HepG2 (cell line): ENCODE measurements around the gene FITM1. TPM values are rescaled to one million over a fixed set of nuclear protein-coding genes. Genes with fewer than 3 reads are reported as not detected.

Experiments
- AGO2 ChIP-seq: fragments of 200-400 bp; formaldehyde crosslinking; optimal IDR thresholded peaks from 2 replicates; pipeline ENCODE3; 2017; ENCODE audit warnings: mild to moderate bottlenecking, low read depth, low read length, moderate library complexity
- DMAP1 ChIP-seq: IDR thresholded peaks from 2 replicates; pipeline ENCODE4 v1.6.1; 2016
- FOXA1 ChIP-seq, 2 experiments: fragments of 450-650 bp in 1 of 2; sonication (generic) in 1 of 2; formaldehyde crosslinking in 1 of 2; IDR thresholded peaks; 2 replicates each; pipeline versions ENCODE4 v1.4.0 to v1.6.1; 2016 to 2020; ENCODE audit warnings: missing genetic modification reagents in 1 of 2
- IKZF4 ChIP-seq: sonication (generic); formaldehyde crosslinking; IDR thresholded peaks from 2 replicates; pipeline ENCODE4 v1.5.1; 2020; ENCODE audit warnings: borderline replicate concordance, mild to moderate bottlenecking, low read depth, missing genetic modification reagents; ENCODE audit errors: not compliant biosample characterization
- KAT8 ChIP-seq: IDR thresholded peaks from 2 replicates; pipeline ENCODE4 v1.6.1; 2016; ENCODE audit warnings: missing genetic modification reagents, missing compliant biosample characterization
- KDM6A ChIP-seq: IDR thresholded peaks from 2 replicates; pipeline ENCODE4 v1.6.1; 2016; ENCODE audit warnings: low read depth
- NR2C2 ChIP-seq: sonication (generic); formaldehyde crosslinking; IDR thresholded peaks from 2 replicates; pipeline ENCODE4 v1.4.0; 2020; ENCODE audit warnings: missing genetic modification reagents, mild to moderate bottlenecking, moderate library complexity, borderline replicate concordance
- PAX8 ChIP-seq: sonication (generic); formaldehyde crosslinking; IDR thresholded peaks from 2 replicates; pipeline ENCODE4 v1.8.0; 2022; ENCODE audit warnings: mild to moderate bottlenecking, missing genetic modification reagents, borderline replicate concordance
- RBAK ChIP-seq: sonication (generic); formaldehyde crosslinking; IDR thresholded peaks from 2 replicates; pipeline ENCODE4 v1.5.1; 2020; ENCODE audit warnings: mild to moderate bottlenecking, missing genetic modification reagents
- RFX1 ChIP-seq: fragments of 450-650 bp; IDR thresholded peaks from 2 replicates; pipeline ENCODE4 v1.6.1; 2017
- SAFB2 ChIP-seq: sonication (generic); formaldehyde crosslinking; IDR thresholded peaks from 2 replicates; pipeline ENCODE4 v1.5.1; 2020; ENCODE audit warnings: missing genetic modification reagents, low read depth, mild to moderate bottlenecking, borderline replicate concordance
- TCF7L2 ChIP-seq: IDR thresholded peaks from 2 replicates; pipeline ENCODE4 v1.6.1; 2011; ENCODE audit warnings: mild to moderate bottlenecking, low read depth, low read length, moderate library complexity
- UBTF ChIP-seq: sonication (generic); formaldehyde crosslinking; IDR thresholded peaks from 2 replicates; pipeline ENCODE4 v1.4.0; 2020; ENCODE audit warnings: mild to moderate bottlenecking, missing genetic modification reagents
- ZBTB21 ChIP-seq: sonication (generic); formaldehyde crosslinking; IDR thresholded peaks from 2 replicates; pipeline ENCODE4 v1.4.0; 2020; ENCODE audit warnings: missing genetic modification reagents
- ZBTB26 ChIP-seq: IDR thresholded peaks from 2 replicates; pipeline ENCODE4 v1.6.1; 2016; ENCODE audit warnings: missing compliant biosample characterization, missing genetic modification reagents, borderline replicate concordance
- ZNF496 ChIP-seq: sonication (generic); formaldehyde crosslinking; IDR thresholded peaks from 2 replicates; pipeline ENCODE4 v1.8.1; 2023; ENCODE audit warnings: mild to moderate bottlenecking, moderate library complexity, missing genetic modification reagents; ENCODE audit not compliant: insufficient replicate concordance
- polyA plus RNA-seq, 8 experiments: library from polyadenylated mRNA; depleted of rRNA in 3 of 8; stranded (reverse) in 7 of 8; unstranded in 1 of 8; fragments of >200 nt; fragmentation: Illumina TruSeq in 4 of 8; extraction: Trizol in 4 of 8; gene quantifications; 2 replicates each; pipeline versions ENCODE4 v1.2.1 to v1.2.3, GENCODE V29; 2011 to 2016; ENCODE audit warnings: low read depth in 4 of 8, missing spikeins in 1 of 8, mixed read lengths in 1 of 8; ENCODE audit not compliant: insufficient read depth in 1 of 8
- total RNA-seq, 5 experiments: library from RNA; depleted of rRNA; stranded (reverse); fragments of >200 nt; fragmentation: Illumina TruSeq; extraction: Trizol; gene quantifications; 2 replicates each; pipeline ENCODE4 v1.2.3, GENCODE V29; 2016; ENCODE audit warnings: low read depth in 1 of 5
- TF ChIP-seq, protein P1 (sequence below): sonication (generic); formaldehyde crosslinking; IDR thresholded peaks from 2 replicates; pipeline ENCODE4 v1.4.0; 2020; ENCODE audit warnings: missing genetic modification reagents

Gene FITM1
- total and polyA plus RNA-seq, 2 of the 13 experiments (the other 11 are each of a cell fraction or from before 2014, with no cell fraction given), result 2.7 to 5.8 TPM

- TF ChIP-seq UBTF (CRISPR knock-in tag) (peak; percentile 29; the same call in 1 of the 2 replicates), NR2C2 (peak; percentile 53; the same call in 1 of the 2 replicates), RBAK (CRISPR knock-in tag) (peak; percentile 22; the same call in 1 of the 2 replicates), KDM6A (CRISPR knock-in tag) (no peak), DMAP1 (CRISPR knock-in tag) (no peak), RFX1 (no peak), IKZF4 (CRISPR knock-in tag) (peak; percentile 79), ZBTB21 (no peak), ZNF496 (CRISPR knock-in tag) (no peak), PAX8 (CRISPR knock-in tag) (no peak), FOXA1 (IDR thresholded peaks at IDR 0.05) (no peak), FOXA1 (CRISPR knock-in tag; IDR thresholded peaks at IDR 0.05) (no peak), KAT8 (CRISPR knock-in tag) (no peak), TCF7L2 (no peak), AGO2 (peak; percentile 86), ZBTB26 (peak; percentile 50; the same call in 1 of the 2 replicates), SAFB2 (CRISPR knock-in tag) (0 out of 2 replicates have a peak, but pooled peaks have one; percentile 9)
- TF ChIP-seq, protein P1, sequence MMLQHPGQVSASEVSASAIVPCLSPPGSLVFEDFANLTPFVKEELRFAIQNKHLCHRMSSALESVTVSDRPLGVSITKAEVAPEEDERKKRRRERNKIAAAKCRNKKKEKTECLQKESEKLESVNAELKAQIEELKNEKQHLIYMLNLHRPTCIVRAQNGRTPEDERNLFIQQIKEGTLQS (CRISPR knock-in tag), result peak; percentile 45
Measured at GRCh38 chr14:24138396-24139271, 8.2 kb downstream of the FITM1 start (continued).
